Stimulated activated CD8-positive, alpha-beta memory T cell treated with anti-CD3 and anti-CD28 coated beads, Interleukin-15, amount 100 ng/mL, for 4 hours (primary cell): ENCODE data around the gene PTPRM.
"Not testable (repeated sequence)": the region's sequence is repeated elsewhere in the genome, so short reads cannot be mapped to it uniquely, and the experiment has no call there.

Source experiments
- DNase-seq, 2 donors: peaks; one replicate each; pipeline ENCODE4 v3.0.0-alpha.2; 2020; ENCODE audit warnings: low read depth in 2 of 2

The PTPRM gene

DNA sequence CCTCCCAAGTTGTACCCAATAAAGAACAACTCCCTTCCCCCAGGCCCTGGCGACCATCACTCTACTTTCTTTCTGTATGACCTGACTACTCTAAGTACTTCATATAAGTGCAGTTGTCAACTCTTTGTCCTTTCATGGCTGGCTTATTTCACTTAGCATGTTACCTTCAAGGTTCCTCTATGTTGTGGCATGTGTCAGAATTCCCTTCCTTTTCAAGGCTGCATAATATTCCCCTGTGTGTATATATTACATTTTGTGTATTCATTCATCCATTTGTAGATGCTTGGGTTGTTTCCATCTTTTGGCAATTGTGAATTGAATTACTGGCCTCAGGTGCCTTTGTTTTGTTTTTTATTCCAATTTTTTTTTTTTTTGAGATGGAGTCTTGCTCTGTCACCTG lies 860.2 kb downstream of the PTPRM start:
- DNase-seq = no peak

DNA sequence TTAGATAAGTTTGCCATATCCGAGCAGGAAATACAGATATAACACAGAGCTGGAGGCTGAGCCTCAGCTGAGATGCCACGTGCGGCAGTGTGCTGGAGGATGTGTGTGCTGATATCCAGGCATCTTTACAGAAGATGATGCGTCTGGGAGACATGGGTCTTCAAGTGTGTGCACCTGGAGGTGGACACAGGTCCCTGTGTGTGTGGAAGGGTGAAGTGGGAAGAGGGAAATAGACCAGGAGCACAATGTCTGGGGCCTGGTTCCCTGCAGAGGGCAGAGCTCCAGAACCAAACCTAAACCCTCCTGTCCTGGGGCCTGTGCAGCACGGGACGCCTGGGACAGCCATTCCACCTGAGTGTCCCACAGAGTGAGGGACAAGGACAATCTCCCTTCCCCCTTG lies 861.8 kb downstream of the PTPRM start:
- DNase-seq = no peak

GRCh38 chr18:8431036-8431435 lies 863.9 kb downstream of the PTPRM start:
- DNase-seq = no peak

- DNase-seq = no peak
These were observed 866.2 kb downstream of the PTPRM start for GRCh38 chr18:8433323-8433722.

DNA sequence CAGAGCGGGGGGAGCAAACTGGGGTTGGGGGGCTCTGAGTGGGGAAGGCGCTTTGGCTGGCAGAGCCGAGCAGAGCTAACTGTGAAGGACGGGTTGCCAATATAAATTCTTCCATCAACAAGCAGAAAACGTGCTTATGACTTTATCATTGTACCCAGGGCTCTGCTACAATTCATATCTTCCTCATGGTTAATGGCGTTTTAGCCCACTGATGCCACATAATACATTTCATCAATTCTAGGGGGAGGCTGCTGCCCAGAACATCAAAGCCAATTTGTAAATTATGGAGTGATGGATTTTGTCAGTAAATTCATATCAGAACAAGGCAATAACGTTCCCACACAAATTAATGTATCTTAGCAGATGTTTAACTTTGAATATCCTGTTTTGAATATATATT lies 866.7 kb downstream of the PTPRM start:
- no peak for DNase-seq

DNA sequence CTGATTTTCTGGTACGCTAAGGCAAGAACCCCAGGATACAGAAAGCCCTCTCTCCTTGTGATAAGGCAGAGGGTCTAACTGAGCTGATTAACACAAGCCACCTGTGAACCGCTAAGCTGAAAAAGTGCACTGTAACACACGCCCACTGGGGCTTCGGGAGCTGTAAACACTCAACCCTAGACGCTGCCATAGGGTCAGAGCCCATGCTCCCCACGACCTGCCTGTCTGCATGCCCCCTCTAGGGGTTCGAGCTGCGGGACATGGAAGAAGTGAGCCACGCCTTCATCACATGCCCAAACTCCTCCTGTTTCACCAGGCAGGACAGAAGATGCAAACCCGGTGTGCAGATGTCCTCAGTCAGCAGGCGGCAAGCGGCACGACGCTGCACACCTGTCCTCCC lies 868.3 kb downstream of the PTPRM start:
- no peak for DNase-seq

GRCh38 chr18:8439055-8439454 lies 871.9 kb downstream of the PTPRM start:
- DNase-seq = no peak

DNA sequence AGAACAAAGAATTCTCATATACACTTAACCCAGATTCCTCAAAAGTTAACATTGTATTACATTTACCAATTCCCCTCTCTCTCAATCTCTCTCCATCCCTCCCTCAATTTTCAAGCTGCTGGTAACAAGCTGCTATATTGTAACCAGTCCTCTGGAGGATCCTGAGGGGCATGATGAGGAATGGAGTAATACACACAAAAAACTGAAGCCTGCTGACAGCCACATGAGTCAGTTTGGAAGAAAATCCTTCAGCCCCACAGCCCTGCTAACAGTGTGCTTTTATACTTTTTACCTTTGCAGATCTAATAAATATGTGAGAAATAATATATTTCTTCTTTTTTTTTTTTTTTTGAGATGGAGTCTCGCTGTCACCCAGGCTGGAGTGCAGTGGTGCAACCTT lies 876.4 kb downstream of the PTPRM start:
- no peak for DNase-seq

GRCh38 chr18:8446936-8447335 lies 879.8 kb downstream of the PTPRM start:
- not testable (repeated sequence) for DNase-seq

- DNase-seq = no peak
These were observed 881.0 kb downstream of the PTPRM start for GRCh38 chr18:8448130-8448529.

DNA sequence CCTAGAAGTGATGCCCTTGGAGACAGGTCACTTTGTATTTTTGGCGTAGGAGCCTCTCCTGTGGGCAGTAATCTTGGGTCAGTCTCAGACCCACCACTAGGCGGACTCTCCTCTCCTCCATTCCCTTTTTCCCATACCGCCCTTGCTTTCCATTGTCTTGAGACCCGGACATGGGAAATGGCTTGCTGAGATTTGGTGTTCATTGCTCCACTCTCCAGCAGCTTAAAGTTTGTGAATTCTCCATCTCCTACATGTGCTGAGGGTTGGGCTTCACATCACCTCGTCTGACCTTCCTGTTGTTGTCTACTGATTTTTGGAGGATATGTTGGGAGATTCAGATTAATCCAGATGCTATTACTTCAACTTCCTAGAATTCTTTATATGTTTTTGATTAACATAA lies 882.9 kb downstream of the PTPRM start:
- no peak for DNase-seq

- DNase-seq = no peak
These were observed 884.0 kb downstream of the PTPRM start for GRCh38 chr18:8450898-8451665.

DNA sequence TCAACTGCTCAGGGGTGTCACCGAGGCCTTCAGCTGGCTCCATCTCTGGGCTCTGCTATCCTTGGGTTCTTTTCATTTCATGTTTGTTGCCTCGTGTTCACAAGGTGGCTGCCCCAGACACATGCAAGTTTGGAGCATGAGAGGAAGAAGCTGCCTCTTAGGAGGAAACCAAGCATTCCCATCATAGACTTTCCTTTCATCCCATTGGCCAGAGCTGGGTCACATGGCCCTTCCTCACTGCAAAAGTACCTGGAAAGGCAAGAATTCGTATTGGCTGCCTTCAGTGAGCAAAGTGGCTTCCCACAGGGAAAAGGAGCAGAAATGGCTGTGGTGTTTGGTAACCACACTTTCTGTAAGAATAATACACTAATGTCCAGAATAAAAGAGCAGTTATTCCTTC lies 886.4 kb downstream of the PTPRM start:
- no peak for DNase-seq

GRCh38 chr18:8454136-8454535 lies 887.0 kb downstream of the PTPRM start:
- no peak for DNase-seq

DNA sequence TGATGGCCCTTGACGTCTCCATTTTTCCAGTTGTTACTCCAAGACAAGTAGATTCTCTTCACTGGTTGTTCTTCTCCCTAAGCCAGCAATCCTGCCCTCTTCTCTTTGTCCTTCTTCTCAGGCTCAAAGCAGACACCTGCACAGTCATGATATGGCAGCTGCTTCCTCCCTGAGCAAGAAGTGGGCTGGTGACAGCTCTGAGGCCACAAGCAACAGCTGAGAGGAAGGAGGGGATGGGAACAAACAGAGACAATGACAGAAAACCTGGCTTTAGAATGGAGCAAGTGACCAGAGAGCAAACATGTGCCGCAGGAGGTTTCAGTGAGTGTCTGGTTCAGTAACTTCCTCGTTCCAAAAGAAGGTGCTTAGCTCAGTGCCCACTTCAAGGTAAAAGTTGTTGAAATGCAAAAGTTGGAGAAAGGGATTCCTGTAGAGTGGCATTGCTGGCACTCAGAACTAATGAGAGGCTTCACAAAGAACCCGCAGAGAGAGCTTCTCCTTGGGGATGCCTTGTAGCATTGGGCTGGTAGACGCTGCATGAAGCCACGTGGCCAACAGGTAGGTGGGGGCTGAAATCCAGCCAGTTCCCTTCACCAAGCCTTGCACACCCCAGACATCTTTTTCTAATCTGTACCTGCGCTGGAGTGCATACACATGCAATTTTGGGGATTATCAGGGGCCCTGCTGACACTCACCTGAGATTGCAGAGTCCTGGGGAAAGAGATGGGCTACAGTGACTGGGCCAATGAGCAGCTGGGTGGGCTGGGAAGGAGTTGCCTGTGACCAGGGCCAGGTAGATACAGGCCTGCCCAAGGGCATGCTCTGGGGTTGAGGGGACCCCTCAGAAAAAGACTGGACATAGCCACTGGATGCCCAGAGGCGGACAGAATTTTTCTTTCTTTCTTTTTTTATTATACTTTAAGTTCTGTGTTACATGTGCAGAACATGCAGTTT lies 888.8 kb downstream of the PTPRM start:
- no peak for DNase-seq
